Stimulated activated CD4-positive, alpha-beta T cell treated with anti-CD3 and anti-CD28 coated beads, TNF-alpha, amount 100 ng/mL, for 4 hours (primary cell): Measurements from ENCODE around the gene DNASE1L2.

Source experiments
- DNase-seq, 3 experiments: peaks; one replicate each; pipeline ENCODE4 v3.0.0-alpha.2; 2020; ENCODE audit warnings: low read depth in 3 of 3

DNASE1L2 gene

GRCh38 chr16:2270070-2270462, 33.8 kb downstream of the DNASE1L2 start:
- DNase-seq: no peak

- no peak for DNase-seq
Measured at GRCh38 chr16:2270588-2271470, 34.6 kb downstream of the DNASE1L2 start.

GRCh38 chr16:2271848-2272461, 35.7 kb downstream of the DNASE1L2 start:
- no peak for DNase-seq

GRCh38 chr16:2273484-2273883, 37.2 kb downstream of the DNASE1L2 start:
- DNase-seq: no peak

GRCh38 chr16:2273931-2274330, 37.7 kb downstream of the DNASE1L2 start:
- DNase-seq: no peak

GRCh38 chr16:2275476-2276367, 39.5 kb downstream of the DNASE1L2 start:
- no peak for DNase-seq

- no peak for DNase-seq
Measured at GRCh38 chr16:2276368-2277195, 40.3 kb downstream of the DNASE1L2 start.

GRCh38 chr16:2277466-2278271, 41.4 kb downstream of the DNASE1L2 start:
- DNase-seq: no peak

- DNase-seq: no peak
Measured at GRCh38 chr16:2278272-2278608, 42.0 kb downstream of the DNASE1L2 start.

- DNase-seq: no peak
Measured at GRCh38 chr16:2278956-2279800, 42.9 kb downstream of the DNASE1L2 start.

- DNase-seq: no peak
Measured at GRCh38 chr16:2280461-2280860, 44.2 kb downstream of the DNASE1L2 start.

- no peak for DNase-seq
Measured at GRCh38 chr16:2280981-2281542, 44.8 kb downstream of the DNASE1L2 start.

GRCh38 chr16:2282262-2282661, 46.0 kb downstream of the DNASE1L2 start:
- DNase-seq: no peak

- no peak for DNase-seq
Measured at GRCh38 chr16:2282866-2283555, 46.8 kb downstream of the DNASE1L2 start.

GRCh38 chr16:2284001-2284770, 47.9 kb downstream of the DNASE1L2 start:
- DNase-seq: no peak

- DNase-seq: no peak
Measured at GRCh38 chr16:2284797-2285576, 48.7 kb downstream of the DNASE1L2 start.

- DNase-seq: no peak
Measured at GRCh38 chr16:2285731-2286191, 49.5 kb downstream of the DNASE1L2 start.
